Measurements from ENCODE around the gene PTPN1.

The PTPN1 gene

DNA sequence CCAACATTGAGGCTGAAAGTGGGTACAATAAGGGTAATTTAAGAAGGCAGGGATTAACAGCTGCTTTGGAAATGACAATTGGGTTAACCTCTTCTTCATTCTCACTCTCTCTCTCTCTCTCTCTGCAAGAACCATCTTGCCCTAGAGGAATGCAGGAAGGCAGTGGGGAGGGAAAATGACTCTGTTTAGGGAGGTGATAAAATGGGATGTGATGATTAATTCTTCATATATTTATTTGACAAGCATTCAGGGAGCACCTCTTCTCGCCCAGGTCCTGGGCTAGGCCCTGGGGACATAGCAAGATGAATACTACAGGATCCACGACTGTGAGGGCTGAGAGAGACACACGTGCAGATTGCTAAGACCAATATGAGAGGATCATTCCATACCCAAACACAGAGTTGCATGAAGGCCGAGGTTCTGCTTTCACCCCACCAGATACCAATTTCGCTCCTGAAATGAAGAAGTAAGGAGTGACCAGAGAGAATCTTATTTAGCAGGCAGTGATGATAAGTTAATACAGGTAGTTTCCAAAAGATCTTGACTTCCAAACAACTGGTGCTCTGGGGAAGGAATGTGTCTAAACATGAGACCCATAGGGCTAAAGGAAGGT is 13.3 kb upstream of the PTPN1 start:
- Mint-ChIP-seq H3K27me3 (ENCODE audit: low read depth) (peaks cover 6% of the 10 kb centered on the region), H3K36me3 (ENCODE audit: low read depth) (no peaks in the 10 kb centered on the region), H3K9me3 (peaks cover 4% of the 10 kb centered on the region), H3K27ac (no peak overlapping the region), H3K4me3 (no peak overlapping the region), H3K4me1 (peaks cover 2% of the 10 kb centered on the region)
- TF ChIP-seq, protein P1, sequence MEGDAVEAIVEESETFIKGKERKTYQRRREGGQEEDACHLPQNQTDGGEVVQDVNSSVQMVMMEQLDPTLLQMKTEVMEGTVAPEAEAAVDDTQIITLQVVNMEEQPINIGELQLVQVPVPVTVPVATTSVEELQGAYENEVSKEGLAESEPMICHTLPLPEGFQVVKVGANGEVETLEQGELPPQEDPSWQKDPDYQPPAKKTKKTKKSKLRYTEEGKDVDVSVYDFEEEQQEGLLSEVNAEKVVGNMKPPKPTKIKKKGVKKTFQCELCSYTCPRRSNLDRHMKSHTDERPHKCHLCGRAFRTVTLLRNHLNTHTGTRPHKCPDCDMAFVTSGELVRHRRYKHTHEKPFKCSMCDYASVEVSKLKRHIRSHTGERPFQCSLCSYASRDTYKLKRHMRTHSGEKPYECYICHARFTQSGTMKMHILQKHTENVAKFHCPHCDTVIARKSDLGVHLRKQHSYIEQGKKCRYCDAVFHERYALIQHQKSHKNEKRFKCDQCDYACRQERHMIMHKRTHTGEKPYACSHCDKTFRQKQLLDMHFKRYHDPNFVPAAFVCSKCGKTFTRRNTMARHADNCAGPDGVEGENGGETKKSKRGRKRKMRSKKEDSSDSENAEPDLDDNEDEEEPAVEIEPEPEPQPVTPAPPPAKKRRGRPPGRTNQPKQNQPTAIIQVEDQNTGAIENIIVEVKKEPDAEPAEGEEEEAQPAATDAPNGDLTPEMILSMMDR (IDR thresholded peaks at IDR 0.05; ENCODE audit: unreplicated experiment in 3 of 3): no peak

DNA sequence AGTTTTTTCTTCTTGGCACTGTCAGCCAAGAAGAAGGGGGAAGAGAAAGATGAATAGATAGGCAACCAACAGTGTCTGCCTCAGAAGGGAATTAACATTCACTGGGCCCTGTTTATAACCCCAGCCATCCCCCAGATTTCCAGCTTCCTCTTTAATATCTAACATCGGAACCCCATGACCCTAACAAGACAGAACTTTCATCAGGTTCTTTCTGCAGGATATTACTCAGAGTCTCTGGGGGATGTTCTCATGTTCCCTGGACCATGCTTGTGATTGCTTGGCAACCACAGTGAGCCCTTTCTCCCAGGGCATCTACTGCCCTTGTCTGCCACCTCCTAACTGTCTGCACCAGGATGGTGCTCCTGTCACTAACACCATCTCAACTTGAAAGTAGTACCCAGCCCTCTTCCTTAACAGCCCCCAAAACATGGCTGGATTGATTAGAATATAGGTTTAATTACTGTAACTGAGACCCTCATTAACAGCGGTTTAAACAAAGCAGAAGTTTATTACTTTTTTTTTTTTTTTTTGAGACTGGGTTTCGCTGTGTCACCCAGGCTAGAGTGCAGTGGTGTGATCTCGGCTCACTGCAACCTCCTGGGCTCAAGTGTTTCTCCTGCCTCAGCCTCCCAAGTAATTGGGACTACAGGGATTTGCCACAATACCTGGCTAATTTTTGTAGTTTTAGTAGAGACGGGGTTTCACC is 12.0 kb upstream of the PTPN1 start:
- peaks cover 7% of the 10 kb centered on the region for H3K4me1 Mint-ChIP-seq
- H3K36me3 Mint-ChIP-seq (ENCODE audit: low read depth): no peaks in the 10 kb centered on the region
- H3K27ac Mint-ChIP-seq: no peak overlapping the region
- no peak overlapping the region for H3K4me3 Mint-ChIP-seq
- TF ChIP-seq, protein P1 (IDR thresholded peaks at IDR 0.05; ENCODE audit: unreplicated experiment in 3 of 3): no peak
- H3K9me3 Mint-ChIP-seq: peaks cover 4% of the 10 kb centered on the region
- H3K27me3 Mint-ChIP-seq (ENCODE audit: low read depth): no peaks in the 10 kb centered on the region

DNA sequence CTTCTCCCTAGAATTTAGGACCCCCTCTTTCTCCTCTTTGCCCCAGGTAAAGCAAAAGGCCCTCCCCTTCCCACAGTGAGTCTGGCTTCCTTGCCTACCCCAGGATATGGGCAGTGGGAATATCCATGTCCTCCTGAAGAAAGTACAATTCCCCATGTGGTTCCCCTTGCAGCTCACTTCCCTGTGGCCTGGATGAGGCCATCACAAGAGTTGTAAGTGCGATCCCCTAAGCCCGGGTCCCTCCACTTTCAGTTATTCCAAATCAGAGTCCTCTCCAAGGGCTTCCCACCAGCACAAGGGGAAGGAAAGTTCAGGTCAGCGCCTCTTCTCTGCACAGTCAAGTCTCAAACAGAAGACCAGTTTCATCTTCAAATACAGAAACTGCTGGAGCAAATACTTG is 10.2 kb upstream of the PTPN1 start:
- Mint-ChIP-seq H3K9me3 (peaks cover 4% of the 10 kb centered on the region), H3K4me3 (no peak overlapping the region)

DNA sequence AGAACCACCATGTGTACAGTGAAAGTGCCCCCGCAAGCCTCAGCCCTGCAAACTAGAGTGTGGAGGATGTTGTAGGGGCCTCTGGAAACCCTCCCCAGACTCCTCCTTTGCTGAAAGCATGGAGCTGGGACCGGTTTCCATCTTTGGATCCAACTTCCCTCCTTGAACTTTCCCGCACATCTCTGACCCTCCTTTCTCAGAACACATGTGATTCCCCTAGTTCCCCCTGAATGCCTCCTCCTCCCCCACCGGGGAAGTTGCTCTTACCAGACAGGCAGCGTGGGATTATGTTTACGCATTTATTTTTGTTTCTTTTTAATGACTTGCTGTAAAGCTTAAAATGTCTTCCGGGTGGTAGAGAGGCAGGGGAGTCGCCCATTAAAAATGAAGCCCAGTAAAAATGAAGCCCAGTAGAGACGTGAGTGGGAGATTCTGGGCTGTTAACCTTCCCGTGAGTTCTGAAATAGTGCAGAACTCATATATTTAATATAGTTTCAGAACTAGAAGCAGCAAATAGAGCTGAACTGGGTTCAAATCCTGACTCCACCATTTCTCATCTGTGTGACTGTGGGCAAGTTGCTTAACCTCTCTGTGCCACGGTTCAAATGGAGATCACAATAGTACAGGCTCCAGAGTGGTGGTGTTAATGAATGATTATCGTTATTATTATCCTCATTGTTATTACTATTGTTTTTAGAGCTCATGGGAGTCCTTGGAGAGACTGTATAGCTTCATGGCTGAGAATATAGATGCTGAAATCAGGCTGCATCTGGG is 8.0 kb upstream of the PTPN1 start:
- peak overlapping the region; percentile 60 to 67 (median 64) for H3K27ac Mint-ChIP-seq

More for the DNA sequence above, 10.2 kb upstream of the PTPN1 start:
- Mint-ChIP-seq H3K36me3 (ENCODE audit: low read depth) (no peaks in the 10 kb centered on the region), H3K4me1 (peaks cover 18% of the 10 kb centered on the region), H3K27ac (no peak overlapping the region), H3K27me3 (ENCODE audit: low read depth) (no peaks in the 10 kb centered on the region)
- TF ChIP-seq, protein P1 (IDR thresholded peaks at IDR 0.05; ENCODE audit: unreplicated experiment in 3 of 3): no peak

DNA sequence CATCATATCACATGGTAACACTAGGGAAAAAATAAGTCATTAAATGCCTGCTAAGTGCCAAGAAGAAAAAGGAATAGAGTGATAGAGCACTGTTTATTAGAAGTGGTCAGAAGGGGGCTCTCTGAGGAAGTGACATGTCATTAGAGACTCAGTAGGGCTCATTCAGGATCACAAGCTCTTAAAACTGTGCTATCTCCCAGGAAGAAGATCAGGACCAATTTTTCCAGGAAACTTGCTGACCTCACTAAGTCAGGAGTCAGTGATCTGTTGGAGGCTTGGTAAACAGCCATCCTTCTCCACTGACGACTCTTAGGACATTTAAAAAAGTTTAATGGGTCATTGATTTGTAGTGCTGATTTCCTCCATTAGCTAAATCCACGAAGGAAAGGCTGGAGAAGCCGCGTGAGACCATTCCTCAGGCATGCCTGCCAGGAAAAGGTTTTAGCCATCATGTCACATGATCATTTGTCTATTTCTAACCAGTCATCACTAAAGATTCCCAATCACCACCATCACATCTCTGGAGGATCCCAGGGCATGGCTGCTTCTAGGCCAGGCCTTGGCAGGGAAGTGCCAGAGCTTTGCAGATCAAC is 5.9 kb upstream of the PTPN1 start:
- Mint-ChIP-seq H3K27ac (peak overlapping the region; percentile 23 to 28 (median 24)), H3K36me3 (ENCODE audit: low read depth) (no peaks in the 10 kb centered on the region), H3K9me3 (no peaks in the 10 kb centered on the region)

More for the DNA sequence above, 8.0 kb upstream of the PTPN1 start:
- TF ChIP-seq, protein P1 (IDR thresholded peaks at IDR 0.05; ENCODE audit: unreplicated experiment in 3 of 3): no peak
- Mint-ChIP-seq H3K27me3 (ENCODE audit: low read depth) (no peaks in the 10 kb centered on the region), H3K4me1 (peaks cover 18% of the 10 kb centered on the region), H3K36me3 (ENCODE audit: low read depth) (no peaks in the 10 kb centered on the region), H3K4me3 (peak overlapping the region in 1 of 3 experiments; percentile 4), H3K9me3 (no peaks in the 10 kb centered on the region)

More for the DNA sequence above, 5.9 kb upstream of the PTPN1 start:
- no peak overlapping the region for H3K4me3 Mint-ChIP-seq
- H3K27me3 Mint-ChIP-seq (ENCODE audit: low read depth): no peaks in the 10 kb centered on the region
- TF ChIP-seq, protein P1 (IDR thresholded peaks at IDR 0.05; ENCODE audit: unreplicated experiment in 3 of 3): peak in 1 of 3 experiments; percentile 21
- H3K4me1 Mint-ChIP-seq: peaks cover 23% of the 10 kb centered on the region

Measured in nephron (organoid).